Kasumi-1 (cell line): ENCODE results near the gene ZKSCAN5.

Source experiments
- DNase-seq, 2 experiments: peaks; one replicate each; lab custom pipeline; 2025; lab: John Stamatoyannopoulos, UW

The ZKSCAN5 gene

GRCh38 chr7:99504603-99505323 is at the start of gene ZKSCAN5:
ZKSCAN5 (plus strand) TSS chr7:99504662; CDS start chr7:99506045, 1,383 bp downstream.
- peak; percentile 92 to 94 for DNase-seq

DNA sequence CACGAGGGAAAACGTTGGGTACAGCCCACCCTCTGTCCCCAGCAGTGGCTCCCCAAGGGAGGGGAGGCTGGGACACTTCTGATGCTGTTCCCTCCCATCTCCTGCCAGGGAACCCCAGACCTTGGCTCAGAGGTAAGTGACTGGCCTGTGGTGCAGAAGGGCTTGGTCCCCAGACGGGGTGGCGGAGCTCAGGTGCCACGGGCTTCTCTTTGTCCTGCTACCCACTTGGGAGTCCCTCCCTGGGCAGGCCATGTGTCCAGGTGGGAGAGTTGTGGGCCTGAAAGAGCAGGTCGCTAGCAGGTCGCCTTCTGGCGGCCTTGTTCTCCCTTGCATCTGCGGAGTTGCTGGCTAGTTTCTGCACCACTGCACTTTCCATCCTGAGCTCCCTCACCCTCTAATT is 48.6 kb upstream of the ZKSCAN5 start:
- DNase-seq, result no peak

DNA sequence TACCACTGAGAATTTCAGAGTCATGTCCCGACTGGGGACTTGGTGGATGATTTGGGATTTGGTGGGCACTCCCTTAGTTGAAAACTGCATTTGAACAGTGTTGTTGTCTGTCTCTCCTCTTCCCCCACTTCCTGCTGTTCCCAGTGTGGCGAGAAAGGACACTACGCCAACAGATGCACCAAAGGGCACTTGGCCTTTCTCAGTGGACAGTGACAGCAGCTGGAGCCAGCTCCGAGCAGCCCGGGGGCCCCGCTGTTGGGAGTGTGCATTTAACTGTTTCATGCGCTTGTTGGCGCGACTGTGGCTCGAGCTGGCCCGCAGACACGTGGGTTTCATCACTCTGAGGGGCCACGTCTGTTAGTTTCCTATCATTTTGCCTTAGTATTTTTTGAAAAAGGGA is 48.2 kb upstream of the ZKSCAN5 start:
- no peak for DNase-seq

- no peak for DNase-seq
These were observed 47.3 kb upstream of the ZKSCAN5 start for GRCh38 chr7:99457050-99457649.

- no peak for DNase-seq
These were observed 46.6 kb upstream of the ZKSCAN5 start for GRCh38 chr7:99457650-99458493.

DNA sequence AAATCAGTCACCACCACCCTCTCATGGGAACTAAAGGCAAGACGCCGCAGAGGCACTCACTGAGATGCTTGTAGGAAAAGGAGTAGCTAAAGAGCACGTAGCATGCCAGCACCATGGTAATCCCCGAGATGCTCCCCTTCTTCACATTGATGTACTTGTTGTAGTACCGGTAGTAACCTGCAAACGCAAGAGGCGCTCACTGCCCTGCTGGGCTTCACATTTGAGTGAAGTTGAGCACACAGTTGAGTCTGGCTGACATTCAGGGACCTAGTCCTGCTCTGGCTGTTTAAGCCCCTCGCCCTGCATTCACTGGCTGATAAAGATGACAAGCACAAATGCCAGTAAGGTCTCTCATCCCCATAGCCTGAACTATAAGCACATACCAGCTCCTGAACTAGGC is 45.4 kb upstream of the ZKSCAN5 start:
- DNase-seq, result peak; percentile 59 to 60

- no peak for DNase-seq
These were observed 43.8 kb upstream of the ZKSCAN5 start for GRCh38 chr7:99460651-99461050.

- peak; percentile 17 to 39 for DNase-seq
These were observed 43.2 kb upstream of the ZKSCAN5 start for GRCh38 chr7:99461221-99461620.

DNA sequence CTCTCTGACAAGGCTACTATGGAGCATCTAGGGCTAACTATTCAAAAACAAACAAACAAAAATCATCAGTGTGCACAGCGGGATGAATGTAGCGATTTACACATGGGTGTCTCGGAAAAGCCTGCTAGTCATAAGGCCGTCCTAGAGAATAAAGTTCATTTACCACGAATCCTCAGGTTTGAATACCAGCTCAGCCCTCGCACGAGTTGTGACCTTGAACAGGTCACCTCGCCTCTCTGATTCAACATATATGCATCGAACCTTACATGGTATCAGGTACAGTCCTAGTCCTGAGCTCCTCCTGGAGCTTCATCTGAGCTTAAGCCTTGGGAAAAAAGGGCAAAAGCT is 39.1 kb upstream of the ZKSCAN5 start:
- no peak for DNase-seq

DNA sequence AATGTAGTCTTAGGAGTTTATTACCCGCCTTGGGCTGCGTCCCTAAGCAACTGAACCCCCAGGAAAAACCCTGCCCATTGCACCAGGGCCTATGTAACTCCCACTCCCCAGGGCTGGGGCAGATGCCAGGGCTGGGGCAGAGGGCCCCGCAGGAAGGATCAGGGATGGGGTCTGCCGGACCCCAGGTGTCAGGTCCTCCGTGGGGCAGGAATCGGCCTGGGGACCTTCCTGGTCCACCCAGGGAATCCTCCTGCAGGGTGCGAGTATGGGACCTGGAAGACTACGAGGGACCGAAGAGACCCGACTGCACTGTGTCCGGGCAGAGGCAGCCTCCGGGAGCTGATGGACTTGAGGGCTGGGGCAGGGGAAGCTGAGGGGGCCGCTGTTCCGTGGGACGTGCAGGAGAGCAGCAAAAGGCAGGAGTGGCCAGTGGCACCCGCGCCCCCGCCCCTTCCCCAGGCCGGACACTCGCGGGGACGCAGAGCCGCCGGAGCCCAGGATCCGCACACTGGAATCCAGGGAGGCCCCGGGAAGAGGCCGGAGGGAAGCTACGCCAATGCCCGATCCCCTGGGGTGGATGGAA is 36.0 kb upstream of the ZKSCAN5 start:
- DNase-seq, result no peak

DNA sequence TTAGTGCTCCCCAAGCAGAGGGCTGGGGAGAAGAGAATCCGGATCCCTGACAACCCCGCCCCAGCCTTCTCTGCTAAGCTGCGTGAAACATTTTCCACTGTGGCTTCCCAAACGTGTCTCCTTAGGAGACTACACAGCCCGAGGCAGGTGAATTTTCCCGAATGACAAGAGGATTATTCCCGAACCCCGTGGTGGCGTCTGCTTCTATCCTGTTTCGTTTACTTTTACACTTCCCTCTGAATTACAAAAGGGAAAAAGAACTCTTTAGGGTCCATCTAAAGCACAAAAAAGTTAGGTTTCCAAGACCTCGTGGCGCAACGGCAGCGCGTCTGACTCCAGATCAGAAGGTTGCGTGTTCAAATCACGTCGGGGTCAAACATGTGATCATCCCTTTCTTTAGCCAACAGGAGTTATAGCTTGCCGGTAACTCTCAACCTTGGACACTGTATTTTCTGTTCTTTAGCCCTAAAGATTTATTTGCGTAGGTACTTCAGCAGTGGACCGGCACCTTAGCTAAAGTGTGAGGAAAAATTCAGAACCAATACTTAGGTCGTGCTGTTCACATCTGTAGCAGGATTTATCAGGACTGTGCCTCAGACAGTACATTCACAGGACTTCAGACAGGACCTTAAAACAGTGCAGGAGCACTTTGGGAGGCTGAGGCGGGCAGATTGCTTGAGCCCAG is 34.9 kb upstream of the ZKSCAN5 start:
- DNase-seq, result no peak

DNA sequence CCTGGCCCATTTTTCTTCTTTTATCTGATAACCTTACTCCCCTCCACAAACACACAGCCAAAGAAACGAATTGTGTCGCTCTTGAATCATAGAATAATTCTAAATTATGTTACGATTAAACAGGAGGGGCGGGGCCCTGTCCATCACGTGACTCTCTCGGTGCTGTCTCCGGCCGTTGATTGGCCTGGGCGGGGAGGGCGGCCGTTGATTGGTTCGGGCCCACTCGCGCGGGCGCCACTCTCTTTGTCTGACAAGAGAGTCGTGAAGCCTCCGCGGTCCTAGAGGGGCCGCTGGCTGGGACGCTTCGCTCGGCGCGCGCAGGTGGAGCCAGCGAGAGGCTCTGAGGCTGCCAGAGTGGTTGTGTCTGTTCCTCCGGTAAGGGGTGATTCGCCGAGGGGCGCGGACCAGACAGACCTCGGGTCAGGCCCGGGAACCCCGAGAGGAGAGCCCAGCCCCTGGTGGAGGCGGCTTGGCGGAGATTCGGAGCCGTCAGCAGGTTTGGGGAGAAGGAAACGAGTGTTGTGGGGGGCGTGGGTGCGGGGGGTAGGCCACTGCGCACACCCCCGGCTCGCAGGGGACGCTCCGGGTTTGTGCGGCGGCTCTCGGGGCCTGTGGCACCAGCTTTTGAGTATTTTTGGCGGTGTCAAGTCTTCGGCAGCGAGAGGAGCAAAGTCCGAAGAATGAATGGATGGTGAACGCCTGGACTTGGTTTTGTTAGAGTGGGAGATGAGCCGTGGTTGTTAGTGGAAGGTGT is 31.7 kb upstream of the ZKSCAN5 start, which contains the start of gene ZNF789:
Gene ZNF789 (plus strand): TSS at position 330 of the 754 bp plus-strand sequence. CDS start 3,567 bp downstream, outside the sequence.
- peak; percentile 95 to 96 for DNase-seq

- DNase-seq, result peak; percentile 88 to 93
These were observed 31.2 kb upstream of the ZKSCAN5 start for GRCh38 chr7:99473315-99473596.

GRCh38 chr7:99476107-99476506 is 28.4 kb upstream of the ZKSCAN5 start:
- no peak for DNase-seq

GRCh38 chr7:99478464-99479440 is 25.7 kb upstream of the ZKSCAN5 start:
- DNase-seq, result no peak

DNA sequence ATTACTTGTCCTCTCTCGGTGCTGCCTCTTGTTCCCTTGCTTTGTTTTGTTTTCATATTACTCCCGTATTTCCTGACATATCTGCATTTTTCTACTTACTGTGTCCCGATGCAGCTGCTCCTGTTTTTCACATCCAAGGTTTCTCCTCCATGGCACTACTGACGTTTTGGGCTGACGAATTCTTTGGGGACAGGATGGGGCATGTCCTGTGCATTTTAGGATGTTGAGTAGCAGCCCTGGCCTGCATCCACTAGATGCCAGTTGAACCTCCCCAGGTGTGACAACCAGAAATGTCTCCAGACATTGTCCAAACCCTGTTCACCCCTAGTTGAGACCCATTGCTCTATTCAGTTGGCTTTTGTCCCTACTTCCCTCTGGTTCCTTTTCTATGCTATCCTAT is 19.4 kb upstream of the ZKSCAN5 start:
- no peak for DNase-seq

DNA sequence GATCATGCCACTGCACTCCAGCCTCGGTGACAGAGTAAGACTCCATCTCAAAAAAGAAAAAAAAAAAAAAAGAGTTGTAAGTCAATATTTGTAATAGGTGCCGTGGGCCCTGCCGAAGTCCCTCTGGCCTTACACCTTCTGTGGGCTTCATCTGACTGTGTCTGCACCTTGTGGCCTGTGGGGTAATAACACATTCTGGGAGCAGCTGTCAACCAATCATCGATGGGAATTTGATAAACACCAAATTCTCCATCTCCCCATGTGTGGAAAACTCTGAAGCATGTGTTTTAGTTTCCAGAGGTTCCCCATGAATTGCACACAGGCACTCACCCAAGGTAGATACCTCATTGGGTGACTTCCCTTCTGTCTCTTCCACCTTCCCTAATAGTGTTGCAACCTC is 15.2 kb upstream of the ZKSCAN5 start:
- peak; percentile 17 to 42 for DNase-seq

DNA sequence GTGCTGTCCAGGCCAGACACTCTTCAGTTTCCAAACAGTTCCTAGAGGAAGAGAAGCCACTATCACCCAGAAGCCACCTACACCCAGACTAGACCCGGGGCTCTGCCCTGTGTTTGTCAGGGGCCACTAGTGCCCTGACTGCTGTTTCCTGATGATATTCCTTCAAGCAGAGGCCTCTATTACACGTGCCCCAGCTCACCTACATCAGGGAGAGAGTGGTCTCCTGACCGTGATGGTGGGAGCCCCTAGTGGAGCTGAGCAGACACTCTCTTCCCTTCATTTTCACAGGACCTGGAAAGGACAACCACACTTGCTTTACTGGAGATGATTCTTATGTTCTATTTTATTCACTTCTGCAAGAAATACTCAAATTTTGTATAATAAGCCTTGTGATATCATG is 13.6 kb upstream of the ZKSCAN5 start:
- DNase-seq, result no peak

DNA sequence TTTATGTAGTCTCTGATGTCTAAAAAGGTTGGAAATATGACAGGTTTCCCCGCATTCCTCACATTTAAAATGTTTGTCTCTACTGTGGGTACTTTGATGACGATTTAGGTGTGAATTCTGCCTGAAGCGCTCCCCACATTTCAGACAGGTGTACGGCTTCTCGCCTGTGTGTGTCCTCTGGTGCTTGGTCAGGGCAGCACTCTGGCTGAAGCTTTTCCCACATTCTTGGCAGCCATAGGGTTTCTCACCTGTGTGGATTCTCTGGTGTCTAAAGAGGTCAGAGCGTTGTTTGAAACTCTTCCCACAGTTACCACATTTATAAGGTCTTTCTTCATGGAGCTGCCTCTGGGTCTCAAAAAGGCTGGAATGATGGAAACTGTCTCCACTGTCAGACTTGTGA is 10.6 kb upstream of the ZKSCAN5 start:
- no peak for DNase-seq
